OCI-LY1 (cell line): ENCODE data around the gene METTL4.

Experiments
- H2AFZ ChIP-seq: fragments of 200-600 bp; sonication (generic), shearing (Covaris generic); 2 replicates; pipeline ENCODE4 v1.6.0; 2014; ENCODE audit warnings: antibody characterized with exemption, mild to moderate bottlenecking, low read length
- H3F3A ChIP-seq: fragments of 200-600 bp; sonication (generic), shearing (Covaris generic); 2 replicates; pipeline ENCODE4 v1.6.0; 2014; ENCODE audit warnings: mild to moderate bottlenecking, antibody characterized with exemption, low read length, moderate library complexity; ENCODE audit not compliant: insufficient read depth
- H3K27ac ChIP-seq: fragments of 200-600 bp; sonication (generic); 2 replicates; pipeline ENCODE4 v1.5.1; 2014; ENCODE audit warnings: low read length, mixed run types, mild to moderate bottlenecking, low read depth; ENCODE audit not compliant: poor library complexity, severe bottlenecking
- H3K27me3 ChIP-seq: fragments of 200-600 bp; sonication (generic); 2 replicates; pipeline ENCODE4 v1.6.0; 2014; ENCODE audit warnings: antibody characterized with exemption, mild to moderate bottlenecking, low read length, moderate library complexity; ENCODE audit not compliant: insufficient read depth
- H3K36me3 ChIP-seq: fragments of 200-600 bp; sonication (generic); 2 replicates; pipeline ENCODE4 v1.6.1; 2014; ENCODE audit warnings: mild to moderate bottlenecking, antibody characterized with exemption, low read length, moderate library complexity, mixed read lengths; ENCODE audit not compliant: insufficient read depth
- H3K4me1 ChIP-seq: fragments of 200-600 bp; sonication (generic); 2 replicates; pipeline ENCODE4 v1.5.1; 2014; ENCODE audit warnings: mild to moderate bottlenecking, low read length, moderate library complexity; ENCODE audit not compliant: insufficient read depth, severe bottlenecking
- H3K4me2 ChIP-seq: fragments of 200-600 bp; sonication (generic), shearing (Covaris generic); 2 replicates; pipeline ENCODE4 v1.6.1; 2014; ENCODE audit warnings: low read length
- H3K4me3 ChIP-seq: fragments of 200-600 bp; sonication (generic); 2 replicates; pipeline ENCODE4 v1.5.1; 2014; ENCODE audit warnings: low read length, low read depth, mild to moderate bottlenecking, mixed read lengths; ENCODE audit not compliant: poor library complexity, severe bottlenecking
- H3K79me2 ChIP-seq: fragments of 200-600 bp; shearing (Covaris generic); 2 replicates; pipeline ENCODE4 v1.6.1; 2016; ENCODE audit warnings: mixed run types, low read length, mixed read lengths; ENCODE audit not compliant: insufficient read depth
- H3K9ac ChIP-seq: fragments of 200-600 bp; sonication (generic), shearing (Covaris generic); 2 replicates; pipeline ENCODE4 v1.6.1; 2014; ENCODE audit warnings: mild to moderate bottlenecking, low read length, mixed read lengths
- H3K9me2 ChIP-seq: fragments of 200-600 bp; sonication (generic), shearing (Covaris generic); 2 replicates; pipeline ENCODE4 v1.6.1; 2014; ENCODE audit warnings: low read depth, mild to moderate bottlenecking, low read length, mixed read lengths
- H3K9me3 ChIP-seq: fragments of 200-600 bp; shearing (Covaris generic); 2 replicates; pipeline ENCODE4 v1.6.1; 2014; ENCODE audit warnings: low read length, mixed read lengths
- H4K20me1 ChIP-seq: fragments of 200-600 bp; sonication (generic), shearing (Covaris generic); 2 replicates; pipeline ENCODE4 v1.6.0; 2016; ENCODE audit warnings: mild to moderate bottlenecking, low read length; ENCODE audit not compliant: insufficient read depth
- EZH2 ChIP-seq: fragments of 200-600 bp; sonication (generic), shearing (Covaris generic); IDR thresholded peaks from 2 replicates; pipeline ENCODE4 v1.8.0; 2017; ENCODE audit warnings: borderline replicate concordance, mixed run types, mild to moderate bottlenecking, antibody characterized with exemption, low read length, moderate library complexity, mixed read lengths
- TF ChIP-seq, protein P1 (sequence below): fragments of 200-600 bp; sonication (generic), shearing (Covaris generic); IDR thresholded peaks from 2 replicates; pipeline ENCODE4 v1.5.1; 2017; ENCODE audit warnings: mild to moderate bottlenecking, antibody characterized with exemption, low read length, moderate library complexity, mixed read lengths

The METTL4 gene

DNA sequence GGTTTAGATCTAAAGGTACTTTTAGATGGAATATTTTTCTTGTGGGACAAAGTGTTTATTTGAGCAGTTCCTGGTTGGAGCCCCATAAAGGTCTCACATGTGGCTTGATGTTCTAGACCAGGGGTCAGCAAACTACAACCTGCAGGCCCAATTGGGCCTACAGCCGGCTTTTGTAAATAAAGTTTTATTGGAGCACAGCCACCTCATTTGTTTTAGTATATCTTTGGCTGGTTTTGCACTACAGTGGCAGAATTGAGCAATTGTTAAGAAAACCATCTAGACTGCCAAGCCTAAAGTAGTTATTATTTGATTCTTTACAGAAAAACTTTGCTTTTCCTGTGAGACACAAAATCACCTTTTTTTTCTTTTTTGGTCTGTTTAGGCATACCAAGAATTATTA lies 41.7 kb upstream of the METTL4 start:
- Histone ChIP-seq H3K79me2 (no peaks in the 10 kb centered on the region), H3F3A (no peaks in the 10 kb centered on the region), H3K4me3 (no peak overlapping the region), H3K9ac (no peak overlapping the region), H3K9me2 (no peaks in the 10 kb centered on the region), H3K4me2 (no peak overlapping the region), H2AFZ (no peak overlapping the region), H4K20me1 (no peaks in the 10 kb centered on the region), H3K4me1 (no peaks in the 10 kb centered on the region), H3K27ac (no peak overlapping the region), H3K36me3 (peaks cover 66% of the 10 kb centered on the region), H3K9me3 (no peaks in the 10 kb centered on the region), H3K27me3 (no peaks in the 10 kb centered on the region)
- no peak for TF ChIP-seq EZH2
- TF ChIP-seq, protein P1, sequence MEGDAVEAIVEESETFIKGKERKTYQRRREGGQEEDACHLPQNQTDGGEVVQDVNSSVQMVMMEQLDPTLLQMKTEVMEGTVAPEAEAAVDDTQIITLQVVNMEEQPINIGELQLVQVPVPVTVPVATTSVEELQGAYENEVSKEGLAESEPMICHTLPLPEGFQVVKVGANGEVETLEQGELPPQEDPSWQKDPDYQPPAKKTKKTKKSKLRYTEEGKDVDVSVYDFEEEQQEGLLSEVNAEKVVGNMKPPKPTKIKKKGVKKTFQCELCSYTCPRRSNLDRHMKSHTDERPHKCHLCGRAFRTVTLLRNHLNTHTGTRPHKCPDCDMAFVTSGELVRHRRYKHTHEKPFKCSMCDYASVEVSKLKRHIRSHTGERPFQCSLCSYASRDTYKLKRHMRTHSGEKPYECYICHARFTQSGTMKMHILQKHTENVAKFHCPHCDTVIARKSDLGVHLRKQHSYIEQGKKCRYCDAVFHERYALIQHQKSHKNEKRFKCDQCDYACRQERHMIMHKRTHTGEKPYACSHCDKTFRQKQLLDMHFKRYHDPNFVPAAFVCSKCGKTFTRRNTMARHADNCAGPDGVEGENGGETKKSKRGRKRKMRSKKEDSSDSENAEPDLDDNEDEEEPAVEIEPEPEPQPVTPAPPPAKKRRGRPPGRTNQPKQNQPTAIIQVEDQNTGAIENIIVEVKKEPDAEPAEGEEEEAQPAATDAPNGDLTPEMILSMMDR, result no peak

DNA sequence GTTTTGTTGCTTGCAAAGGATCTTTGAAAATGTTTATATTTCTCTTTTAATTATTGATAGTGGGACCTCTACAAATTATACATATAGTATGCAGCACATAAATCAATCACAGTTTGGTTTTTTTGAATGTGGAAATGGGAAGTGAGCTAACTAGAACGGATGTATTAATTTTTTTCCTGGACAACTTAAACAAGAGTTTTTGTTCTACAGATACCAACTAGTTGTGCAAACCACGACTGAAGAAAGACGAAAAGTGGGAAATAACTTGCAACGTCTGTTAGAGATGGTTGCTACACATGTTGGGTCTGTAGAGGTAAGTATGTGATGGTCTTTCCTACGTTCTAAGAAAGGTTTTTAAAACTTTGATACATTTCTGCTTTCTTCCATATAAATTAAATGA lies 39.2 kb upstream of the METTL4 start:
- no peaks in the 10 kb centered on the region for H3K9me3 ChIP-seq
- no peak overlapping the region for H2AFZ ChIP-seq

DNA sequence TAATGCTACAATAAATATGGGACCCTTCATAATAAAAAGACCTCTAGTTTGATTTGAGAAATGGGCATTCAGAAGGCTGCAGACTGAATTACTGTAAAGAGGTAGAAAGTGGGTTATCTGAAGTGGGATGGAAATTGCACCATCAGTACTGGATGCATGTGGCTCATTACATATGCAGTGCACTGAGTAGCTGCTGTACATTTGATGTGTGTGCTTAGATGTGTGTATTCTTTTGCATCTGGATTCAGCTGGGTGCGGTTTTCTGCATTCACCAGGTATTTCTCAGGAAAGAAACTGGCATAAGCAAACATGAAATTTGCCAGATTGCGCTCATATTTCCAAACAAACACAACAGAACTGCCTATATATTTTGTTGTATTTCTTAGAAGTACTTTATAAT lies 38.3 kb upstream of the METTL4 start:
- no peak for TF ChIP-seq EZH2
- TF ChIP-seq, protein P1, result no peak
- no peak overlapping the region for H2AFZ ChIP-seq
- no peaks in the 10 kb centered on the region for H4K20me1 ChIP-seq
- H3K4me1 ChIP-seq, result peaks cover 8% of the 10 kb centered on the region
- no peaks in the 10 kb centered on the region for H3K9me3 ChIP-seq
- H3K27ac ChIP-seq, result no peak overlapping the region
- H3K36me3 ChIP-seq, result peaks cover 63% of the 10 kb centered on the region
- no peak overlapping the region for H3K4me2 ChIP-seq
- no peaks in the 10 kb centered on the region for H3K9me2 ChIP-seq
- H3K9ac ChIP-seq, result no peak overlapping the region
- no peak overlapping the region for H3K4me3 ChIP-seq
- no peaks in the 10 kb centered on the region for H3K27me3 ChIP-seq
- no peaks in the 10 kb centered on the region for H3F3A ChIP-seq
- no peaks in the 10 kb centered on the region for H3K79me2 ChIP-seq

More for the DNA sequence above, 39.2 kb upstream of the METTL4 start:
- Histone ChIP-seq H3K79me2 (no peaks in the 10 kb centered on the region), H3K4me2 (no peak overlapping the region), H4K20me1 (no peaks in the 10 kb centered on the region), H3F3A (no peaks in the 10 kb centered on the region), H3K4me1 (peaks cover 2% of the 10 kb centered on the region), H3K9me2 (no peaks in the 10 kb centered on the region), H3K27me3 (no peaks in the 10 kb centered on the region), H3K9ac (no peak overlapping the region), H3K36me3 (peaks cover 68% of the 10 kb centered on the region), H3K27ac (no peak overlapping the region), H3K4me3 (no peak overlapping the region)
- no peak for TF ChIP-seq EZH2
- TF ChIP-seq, protein P1, result no peak
